ENCODE results near the gene FAM174C.

Gene FAM174C

GRCh38 chr19:1294688-1295087, 19.4 kb downstream of the FAM174C start:
- Histone ChIP-seq H2AFZ (ENCODE audit: low read length) (no peak overlapping the region), H3K27me3 (ENCODE audit: insufficient read depth, low read length) (no peaks in the 10 kb centered on the region), H4K20me1 (ENCODE audit: insufficient read depth, low read length) (no peaks in the 10 kb centered on the region), H3K4me1 (ENCODE audit: insufficient read depth, low read length, severe bottlenecking) (peaks cover 3% of the 10 kb centered on the region), H3K4me2 (ENCODE audit: low read length) (no peak overlapping the region), H3K79me2 (ENCODE audit: insufficient read depth, low read length) (no peaks in the 10 kb centered on the region), H3F3A (ENCODE audit: insufficient read depth, low read length) (no peaks in the 10 kb centered on the region), H3K4me3 (ENCODE audit: low read depth, low read length, poor library complexity, severe bottlenecking) (no peak overlapping the region), H3K9me2 (ENCODE audit: low read depth, low read length) (no peaks in the 10 kb centered on the region), H3K9me3 (ENCODE audit: low read length) (no peaks in the 10 kb centered on the region), H3K27ac (ENCODE audit: low read depth, low read length, poor library complexity, severe bottlenecking) (no peak overlapping the region), H3K36me3 (ENCODE audit: insufficient read depth, low read length) (no peaks in the 10 kb centered on the region), H3K9ac (ENCODE audit: low read length) (no peak overlapping the region)
- TF ChIP-seq CTCF (IDR thresholded peaks at IDR 0.05; ENCODE audit: low read length) = no peak
- TF ChIP-seq EZH2 (IDR thresholded peaks at IDR 0.05; ENCODE audit: borderline replicate concordance, low read length) = no peak

- Histone ChIP-seq H3K9me2 (ENCODE audit: low read depth, low read length) (no peaks in the 10 kb centered on the region), H3K36me3 (ENCODE audit: insufficient read depth, low read length) (no peaks in the 10 kb centered on the region), H3K27me3 (ENCODE audit: insufficient read depth, low read length) (no peaks in the 10 kb centered on the region), H3F3A (ENCODE audit: insufficient read depth, low read length) (no peaks in the 10 kb centered on the region), H3K4me1 (ENCODE audit: insufficient read depth, low read length, severe bottlenecking) (peaks cover 3% of the 10 kb centered on the region), H3K4me2 (ENCODE audit: low read length) (no peak overlapping the region), H2AFZ (ENCODE audit: low read length) (no peak overlapping the region), H3K9me3 (ENCODE audit: low read length) (no peaks in the 10 kb centered on the region), H3K27ac (ENCODE audit: low read depth, low read length, poor library complexity, severe bottlenecking) (no peak overlapping the region), H4K20me1 (ENCODE audit: insufficient read depth, low read length) (no peaks in the 10 kb centered on the region), H3K9ac (ENCODE audit: low read length) (no peak overlapping the region), H3K4me3 (ENCODE audit: low read depth, low read length, poor library complexity, severe bottlenecking) (no peak overlapping the region), H3K79me2 (ENCODE audit: insufficient read depth, low read length) (no peaks in the 10 kb centered on the region)
- no peak for TF ChIP-seq CTCF (IDR thresholded peaks at IDR 0.05; ENCODE audit: low read length)
- TF ChIP-seq EZH2 (IDR thresholded peaks at IDR 0.05; ENCODE audit: borderline replicate concordance, low read length) = no peak
Measured at GRCh38 chr19:1295169-1296012, 20.1 kb downstream of the FAM174C start.

GRCh38 chr19:1296078-1296477, 20.7 kb downstream of the FAM174C start:
- H2AFZ ChIP-seq (ENCODE audit: low read length) = no peak overlapping the region
- H3K27me3 ChIP-seq (ENCODE audit: insufficient read depth, low read length) = no peaks in the 10 kb centered on the region
- no peak overlapping the region for H3K4me3 ChIP-seq (ENCODE audit: low read depth, low read length, poor library complexity, severe bottlenecking)
- H3K4me1 ChIP-seq (ENCODE audit: insufficient read depth, low read length, severe bottlenecking) = peaks cover 3% of the 10 kb centered on the region
- H4K20me1 ChIP-seq (ENCODE audit: insufficient read depth, low read length) = no peaks in the 10 kb centered on the region
- H3K9me2 ChIP-seq (ENCODE audit: low read depth, low read length) = no peaks in the 10 kb centered on the region
- H3K36me3 ChIP-seq (ENCODE audit: insufficient read depth, low read length) = no peaks in the 10 kb centered on the region
- H3K27ac ChIP-seq (ENCODE audit: low read depth, low read length, poor library complexity, severe bottlenecking) = no peak overlapping the region
- TF ChIP-seq CTCF (IDR thresholded peaks at IDR 0.05; ENCODE audit: low read length) (no peak), EZH2 (IDR thresholded peaks at IDR 0.05; ENCODE audit: borderline replicate concordance, low read length) (no peak)
- no peak overlapping the region for H3K4me2 ChIP-seq (ENCODE audit: low read length)
- no peaks in the 10 kb centered on the region for H3F3A ChIP-seq (ENCODE audit: insufficient read depth, low read length)
- no peaks in the 10 kb centered on the region for H3K79me2 ChIP-seq (ENCODE audit: insufficient read depth, low read length)
- no peak overlapping the region for H3K9ac ChIP-seq (ENCODE audit: low read length)
- H3K9me3 ChIP-seq (ENCODE audit: low read length) = no peaks in the 10 kb centered on the region

Measured in OCI-LY1 (cell line).